Measurements from ENCODE around the gene CBFA2T3.

The CBFA2T3 gene

GRCh38 chr16:88865310-88865709 is 111.7 kb downstream of the CBFA2T3 start:
- H3K36me3 ChIP-seq (ENCODE audit: control insufficient read depth, insufficient read depth, low read length): no peaks in the 10 kb centered on the region
- H3K79me2 ChIP-seq: no peaks in the 10 kb centered on the region
- no peak overlapping the region for H3K9ac ChIP-seq
- no peak overlapping the region for H3K4me2 ChIP-seq (ENCODE audit: low read length)
- no peak overlapping the region for H2AFZ ChIP-seq
- no peak overlapping the region for H3K27ac ChIP-seq
- TF ChIP-seq CTCF (IDR thresholded peaks at IDR 0.05): no peak
- no peak overlapping the region for H3K4me3 ChIP-seq (ENCODE audit: low read depth, low read length)
- no peaks in the 10 kb centered on the region for H3K9me3 ChIP-seq (ENCODE audit: control insufficient read depth, low read length)
- no peaks in the 10 kb centered on the region for H3K4me1 ChIP-seq
- H3K27me3 ChIP-seq (ENCODE audit: control insufficient read depth, insufficient read depth, low read length): no peaks in the 10 kb centered on the region

- no peaks in the 10 kb centered on the region for H3K4me1 ChIP-seq
- H3K36me3 ChIP-seq (ENCODE audit: control insufficient read depth, insufficient read depth, low read length): no peaks in the 10 kb centered on the region
- H3K9ac ChIP-seq: no peak overlapping the region
- H3K4me2 ChIP-seq (ENCODE audit: low read length): no peak overlapping the region
- H3K27me3 ChIP-seq (ENCODE audit: control insufficient read depth, insufficient read depth, low read length): no peaks in the 10 kb centered on the region
- no peak for TF ChIP-seq CTCF (IDR thresholded peaks at IDR 0.05)
- H3K9me3 ChIP-seq (ENCODE audit: control insufficient read depth, low read length): no peaks in the 10 kb centered on the region
- no peak overlapping the region for H2AFZ ChIP-seq
- no peak overlapping the region for H3K27ac ChIP-seq
- H3K4me3 ChIP-seq (ENCODE audit: low read depth, low read length): no peak overlapping the region
- H3K79me2 ChIP-seq: no peaks in the 10 kb centered on the region
These were observed 112.5 kb downstream of the CBFA2T3 start for GRCh38 chr16:88864521-88864920.

- Histone ChIP-seq H3K4me3 (ENCODE audit: low read depth, low read length) (no peak overlapping the region), H3K4me1 (no peaks in the 10 kb centered on the region), H3K36me3 (ENCODE audit: control insufficient read depth, insufficient read depth, low read length) (no peaks in the 10 kb centered on the region), H3K27me3 (ENCODE audit: control insufficient read depth, insufficient read depth, low read length) (no peaks in the 10 kb centered on the region), H3K4me2 (ENCODE audit: low read length) (no peak overlapping the region), H2AFZ (no peak overlapping the region), H3K27ac (no peak overlapping the region), H3K9ac (no peak overlapping the region), H3K9me3 (ENCODE audit: control insufficient read depth, low read length) (no peaks in the 10 kb centered on the region), H3K79me2 (no peaks in the 10 kb centered on the region)
- no peak for TF ChIP-seq CTCF (IDR thresholded peaks at IDR 0.05)
These were observed 112.9 kb downstream of the CBFA2T3 start for GRCh38 chr16:88864099-88864498.

- no peak overlapping the region for H3K4me3 ChIP-seq (ENCODE audit: low read depth, low read length)
- no peak overlapping the region for H3K9ac ChIP-seq
- no peaks in the 10 kb centered on the region for H3K9me3 ChIP-seq (ENCODE audit: control insufficient read depth, low read length)
- no peaks in the 10 kb centered on the region for H3K36me3 ChIP-seq (ENCODE audit: control insufficient read depth, insufficient read depth, low read length)
- H3K4me1 ChIP-seq: no peaks in the 10 kb centered on the region
- H2AFZ ChIP-seq: no peak overlapping the region
- no peak for TF ChIP-seq CTCF (IDR thresholded peaks at IDR 0.05)
- no peaks in the 10 kb centered on the region for H3K27me3 ChIP-seq (ENCODE audit: control insufficient read depth, insufficient read depth, low read length)
- H3K27ac ChIP-seq: no peak overlapping the region
- no peak overlapping the region for H3K4me2 ChIP-seq (ENCODE audit: low read length)
- no peaks in the 10 kb centered on the region for H3K79me2 ChIP-seq
These were observed 113.6 kb downstream of the CBFA2T3 start for GRCh38 chr16:88863426-88863825.

- H3K9ac ChIP-seq: no peak overlapping the region
- H3K36me3 ChIP-seq (ENCODE audit: control insufficient read depth, insufficient read depth, low read length): no peaks in the 10 kb centered on the region
- H3K4me2 ChIP-seq (ENCODE audit: low read length): no peak overlapping the region
- H3K27ac ChIP-seq: no peak overlapping the region
- peaks cover 2% of the 10 kb centered on the region for H3K4me1 ChIP-seq
- H3K4me3 ChIP-seq (ENCODE audit: low read depth, low read length): no peak overlapping the region
- no peaks in the 10 kb centered on the region for H3K9me3 ChIP-seq (ENCODE audit: control insufficient read depth, low read length)
- no peak overlapping the region for H2AFZ ChIP-seq
- no peaks in the 10 kb centered on the region for H3K27me3 ChIP-seq (ENCODE audit: control insufficient read depth, insufficient read depth, low read length)
- no peak for TF ChIP-seq CTCF (IDR thresholded peaks at IDR 0.05)
- H3K79me2 ChIP-seq: peaks cover 3% of the 10 kb centered on the region
These were observed 114.0 kb downstream of the CBFA2T3 start for GRCh38 chr16:88862968-88863367.

All from parathyroid adenoma (tissue), 2 donors.